Subcutaneous abdominal adipose tissue (tissue), 5 donors: ENCODE data around the gene ROR2.
"Not testable (repeated sequence)": the region's sequence is repeated elsewhere in the genome, so short reads cannot be mapped to it uniquely, and the experiment has no call there.

Source experiments
- H3K27ac ChIP-seq: one replicate; pipeline ENCODE4 v1.7.0; 2013; ENCODE audit warnings: low read depth, mild to moderate bottlenecking, inconsistent platforms, low read length, moderate library complexity
- H3K27me3 ChIP-seq, 5 donors: one replicate each; pipeline ENCODE4 v1.7.0; 2013; ENCODE audit warnings: low read length in 5 of 5, inconsistent platforms in 1 of 5; ENCODE audit not compliant: control insufficient read depth in 5 of 5, insufficient read depth in 4 of 5
- H3K36me3 ChIP-seq, 5 donors: one replicate each; pipeline ENCODE4 v1.7.0; 2013; ENCODE audit warnings: low read length in 5 of 5; ENCODE audit not compliant: control insufficient read depth in 5 of 5, insufficient read depth in 5 of 5
- H3K4me1 ChIP-seq, 5 donors: one replicate each; pipeline ENCODE4 v1.7.0; 2013; ENCODE audit warnings: low read length in 5 of 5, mild to moderate bottlenecking in 3 of 5, moderate library complexity in 1 of 5; ENCODE audit not compliant: control insufficient read depth in 5 of 5, insufficient read depth in 5 of 5
- H3K4me3 ChIP-seq, 5 donors: one replicate each; pipeline ENCODE4 v1.7.0; 2013; ENCODE audit warnings: low read length in 5 of 5, low read depth in 1 of 5
- H3K9ac ChIP-seq, 5 donors: one replicate each; pipeline ENCODE4 v1.7.0; 2013; ENCODE audit warnings: low read length in 5 of 5, mild to moderate bottlenecking in 4 of 5, moderate library complexity in 3 of 5
- H3K9me3 ChIP-seq, 5 donors: one replicate each; pipeline ENCODE4 v1.7.0; 2013; ENCODE audit warnings: low read length in 5 of 5; ENCODE audit not compliant: control insufficient read depth in 5 of 5
- donor health status: healthy.
- donor health status: healthy.
- donor health status: healthy.
- donor health status: healthy.
- donor health status: healthy.

Gene ROR2

DNA sequence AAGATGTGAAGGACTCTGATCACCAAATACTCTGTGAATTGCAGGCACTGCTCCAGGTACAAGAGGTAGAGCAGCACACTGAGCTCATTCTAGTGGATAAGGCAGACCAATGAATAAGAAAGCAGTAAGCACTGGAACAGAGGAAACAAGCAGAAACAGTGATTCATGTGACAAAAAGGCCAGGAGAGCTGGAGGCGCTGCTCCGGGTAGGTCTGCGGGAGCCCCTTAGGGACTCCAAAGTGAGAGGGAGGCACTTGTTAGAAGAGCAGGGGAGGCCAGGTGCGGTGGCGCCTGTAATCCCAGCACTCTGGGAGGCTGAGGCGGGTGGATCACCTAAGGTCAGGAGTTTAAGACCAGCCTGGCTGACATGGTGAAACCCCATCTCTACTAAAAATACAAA, 294.8 kb downstream of the ROR2 start:
- no peak overlapping the region for H3K9ac ChIP-seq
- no peak overlapping the region for H3K4me3 ChIP-seq
- no peaks in the 10 kb centered on the region for H3K4me1 ChIP-seq
- peaks cover 0 to 2% (median 0%) of the 10 kb centered on the region in 5 donors for H3K27me3 ChIP-seq
- no peak overlapping the region for H3K27ac ChIP-seq
- no peaks in the 10 kb centered on the region for H3K9me3 ChIP-seq
- H3K36me3 ChIP-seq, result no peaks in the 10 kb centered on the region

DNA sequence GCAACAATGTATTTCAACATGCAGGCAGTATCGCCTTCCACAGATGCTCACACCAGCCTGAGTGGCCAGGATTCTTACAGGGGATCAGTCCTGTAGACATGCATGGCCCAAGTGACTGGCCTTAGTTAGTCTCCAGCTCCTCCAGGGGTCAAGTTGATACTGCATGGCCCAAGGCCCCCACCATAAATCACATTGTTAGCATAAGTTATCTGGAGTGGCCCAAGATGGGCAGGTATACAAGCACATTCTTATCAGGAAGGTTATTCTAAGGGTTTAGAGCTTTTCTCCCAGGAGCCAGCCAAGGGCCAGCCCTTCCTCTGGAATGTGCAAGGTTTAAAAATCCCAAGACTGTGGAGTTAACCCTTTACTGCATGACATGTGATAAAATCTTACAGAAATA, 295.5 kb downstream of the ROR2 start:
- H3K27ac ChIP-seq, result no peak overlapping the region
- no peaks in the 10 kb centered on the region for H3K36me3 ChIP-seq
- H3K4me1 ChIP-seq, result no peaks in the 10 kb centered on the region
- H3K4me3 ChIP-seq, result no peak overlapping the region
- no peaks in the 10 kb centered on the region for H3K9me3 ChIP-seq
- peaks cover 0 to 2% (median 0%) of the 10 kb centered on the region in 5 donors for H3K27me3 ChIP-seq
- H3K9ac ChIP-seq, result no peak overlapping the region

DNA sequence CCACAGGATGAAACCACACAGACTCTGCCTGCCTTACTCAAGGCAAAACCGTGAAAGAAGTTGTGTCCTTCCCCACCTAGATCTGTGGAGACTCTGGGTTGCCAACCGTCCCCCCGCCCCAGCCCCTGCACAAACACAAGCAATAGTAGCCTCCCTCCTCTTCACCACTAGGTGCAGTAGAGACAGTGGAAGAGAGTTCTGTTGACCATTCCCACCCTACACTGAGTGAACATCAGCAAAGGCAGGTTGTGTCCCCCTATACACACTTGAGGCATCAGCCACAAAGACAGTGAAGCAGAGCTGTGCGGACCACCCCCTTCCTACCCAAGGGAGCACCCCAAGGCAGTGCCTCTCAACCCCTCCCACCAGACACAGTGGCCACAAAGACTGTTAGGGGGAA, 302.7 kb downstream of the ROR2 start:
- no peaks in the 10 kb centered on the region for H3K36me3 ChIP-seq
- no peaks in the 10 kb centered on the region for H3K4me1 ChIP-seq
- no peaks in the 10 kb centered on the region for H3K9me3 ChIP-seq
- no peak overlapping the region for H3K9ac ChIP-seq
- no peak overlapping the region for H3K4me3 ChIP-seq
- H3K27me3 ChIP-seq, result peaks cover 0 to 4% (median 0%) of the 10 kb centered on the region in 5 donors
- no peak overlapping the region for H3K27ac ChIP-seq

DNA sequence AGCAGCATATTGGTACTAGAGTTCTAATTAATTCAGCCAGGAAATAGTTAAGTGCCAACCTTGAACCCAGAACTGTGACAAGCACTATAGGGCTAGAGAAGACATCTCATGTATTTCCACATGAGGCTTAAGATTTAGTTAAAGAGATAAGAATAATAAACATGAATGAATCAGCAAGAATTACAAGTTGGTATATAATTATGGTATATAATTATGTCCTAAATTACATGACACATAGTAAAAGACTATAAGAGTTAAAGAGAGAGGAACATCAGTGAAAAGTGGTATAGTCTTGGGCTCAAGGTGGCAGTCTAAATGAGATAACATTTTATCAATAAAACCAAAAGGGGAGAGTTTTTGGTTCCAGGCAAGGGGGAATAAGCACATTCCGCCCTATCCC, 303.3 kb downstream of the ROR2 start:
- Histone ChIP-seq H3K9me3 (peaks cover 0 to 5% (median under 1%) of the 10 kb centered on the region in 5 donors), H3K4me1 (no peaks in the 10 kb centered on the region), H3K36me3 (no peaks in the 10 kb centered on the region), H3K27me3 (peaks cover 0 to 4% (median 0%) of the 10 kb centered on the region in 5 donors), H3K4me3 (no peak overlapping the region), H3K27ac (no peak overlapping the region), H3K9ac (no peak overlapping the region)

DNA sequence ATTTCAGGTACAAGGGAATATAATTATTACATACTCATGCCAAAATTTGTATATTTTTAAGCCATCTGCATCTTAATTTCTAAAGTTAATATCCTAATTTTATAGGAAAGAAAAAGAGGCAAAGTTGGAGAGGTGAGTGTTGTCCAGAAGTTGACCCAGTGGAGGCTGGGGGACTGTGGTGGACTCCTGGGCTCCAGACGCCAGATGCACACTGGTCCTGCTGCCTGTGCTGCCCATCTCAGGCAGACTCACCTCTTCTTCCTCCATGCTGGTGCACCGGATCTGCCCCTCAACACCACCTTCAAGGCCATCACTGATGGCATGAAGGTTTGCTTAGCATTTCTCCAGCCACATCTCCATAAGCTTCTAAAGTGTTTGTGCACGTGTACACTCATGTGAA, 305.6 kb downstream of the ROR2 start:
- Histone ChIP-seq H3K27me3 (peaks cover 0 to 4% (median 0%) of the 10 kb centered on the region in 5 donors), H3K9me3 (peaks cover 3 to 10% (median 5%) of the 10 kb centered on the region in 5 donors), H3K9ac (no peak overlapping the region), H3K4me3 (no peak overlapping the region), H3K27ac (no peak overlapping the region), H3K36me3 (no peaks in the 10 kb centered on the region), H3K4me1 (no peaks in the 10 kb centered on the region)

DNA sequence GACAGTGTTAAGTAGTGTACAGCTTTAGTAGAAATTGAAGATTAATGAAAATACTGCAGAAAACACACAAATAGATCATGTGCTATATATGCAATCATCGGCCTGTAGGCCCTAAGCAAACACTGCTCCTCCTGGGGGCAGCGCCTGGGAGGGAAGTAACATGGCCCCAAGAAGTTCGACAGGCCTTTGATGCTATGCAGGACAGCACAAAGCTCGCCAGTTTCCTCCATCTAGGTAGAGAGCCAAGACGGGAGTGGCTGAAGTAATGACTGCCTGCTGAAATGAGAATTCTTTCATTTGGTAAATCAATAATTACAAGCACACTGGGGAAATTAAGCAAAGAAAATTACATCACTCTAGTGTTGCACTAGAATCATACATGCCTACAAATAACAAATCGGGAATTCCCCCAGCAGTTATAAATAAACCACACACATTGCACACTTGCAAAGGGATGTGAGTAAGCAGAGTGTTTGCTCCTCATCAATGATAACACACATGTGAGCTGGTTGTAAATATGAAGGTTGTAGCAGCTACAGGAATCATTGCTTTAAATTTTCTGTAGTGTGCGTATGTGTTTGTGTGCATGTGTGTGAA, 306.4 kb downstream of the ROR2 start:
- Histone ChIP-seq H3K27me3 (peaks cover 0 to 4% (median 0%) of the 10 kb centered on the region in 5 donors), H3K27ac (no peak overlapping the region), H3K9me3 (peaks cover 3 to 10% (median 5%) of the 10 kb centered on the region in 5 donors), H3K9ac (no peak overlapping the region), H3K4me3 (no peak overlapping the region), H3K36me3 (no peaks in the 10 kb centered on the region), H3K4me1 (no peaks in the 10 kb centered on the region)

DNA sequence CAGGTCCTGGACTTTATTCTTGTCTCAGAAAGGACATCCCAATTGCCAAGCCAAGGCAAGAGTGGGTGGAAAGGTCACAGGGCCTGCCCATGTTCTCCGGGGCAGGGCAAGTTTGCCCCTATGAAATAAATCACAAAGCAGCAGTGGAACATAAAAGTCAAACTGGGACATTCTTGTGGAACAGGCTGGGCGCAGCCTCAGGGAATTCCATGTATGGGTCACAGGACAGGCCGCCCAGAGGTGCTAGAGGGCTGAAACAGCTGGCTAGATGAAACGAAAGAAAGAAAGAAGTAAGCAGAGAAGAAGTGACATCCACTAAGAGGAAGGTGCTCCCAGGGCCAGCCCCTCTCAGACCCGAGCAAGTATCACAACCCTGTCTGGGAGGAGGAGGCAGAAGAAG, 307.3 kb downstream of the ROR2 start:
- no peak overlapping the region for H3K27ac ChIP-seq
- peaks cover 3 to 11% (median 5%) of the 10 kb centered on the region in 5 donors for H3K9me3 ChIP-seq
- H3K4me1 ChIP-seq, result no peaks in the 10 kb centered on the region
- H3K36me3 ChIP-seq, result no peaks in the 10 kb centered on the region
- peaks cover 0 to 4% (median 0%) of the 10 kb centered on the region in 5 donors for H3K27me3 ChIP-seq
- H3K4me3 ChIP-seq, result no peak overlapping the region
- H3K9ac ChIP-seq, result no peak overlapping the region

DNA sequence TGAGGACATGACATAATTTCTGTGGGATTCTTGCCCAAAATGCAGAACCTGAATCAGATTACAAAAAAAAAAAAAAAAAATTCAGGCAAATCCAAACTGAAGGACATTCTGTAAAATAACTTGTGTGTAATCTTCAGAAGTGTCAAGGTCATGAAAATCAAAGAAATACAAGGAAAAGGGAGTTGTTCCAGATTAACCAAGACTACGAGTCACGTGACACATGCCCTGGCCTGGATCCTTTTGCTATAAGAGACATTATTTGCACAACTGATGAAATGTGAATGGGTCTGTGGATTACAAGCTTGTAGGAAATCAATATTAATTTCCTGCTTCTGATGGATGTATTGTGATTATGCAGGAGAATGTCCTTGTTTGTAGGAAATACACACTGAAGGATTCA, 309.6 kb downstream of the ROR2 start:
- peaks cover 0 to 3% (median 0%) of the 10 kb centered on the region in 5 donors for H3K27me3 ChIP-seq
- peaks cover 3 to 13% (median 5%) of the 10 kb centered on the region in 5 donors for H3K9me3 ChIP-seq
- no peaks in the 10 kb centered on the region for H3K36me3 ChIP-seq
- no peak overlapping the region for H3K27ac ChIP-seq
- H3K9ac ChIP-seq, result no peak overlapping the region
- H3K4me1 ChIP-seq, result no peaks in the 10 kb centered on the region
- H3K4me3 ChIP-seq, result no peak overlapping the region

DNA sequence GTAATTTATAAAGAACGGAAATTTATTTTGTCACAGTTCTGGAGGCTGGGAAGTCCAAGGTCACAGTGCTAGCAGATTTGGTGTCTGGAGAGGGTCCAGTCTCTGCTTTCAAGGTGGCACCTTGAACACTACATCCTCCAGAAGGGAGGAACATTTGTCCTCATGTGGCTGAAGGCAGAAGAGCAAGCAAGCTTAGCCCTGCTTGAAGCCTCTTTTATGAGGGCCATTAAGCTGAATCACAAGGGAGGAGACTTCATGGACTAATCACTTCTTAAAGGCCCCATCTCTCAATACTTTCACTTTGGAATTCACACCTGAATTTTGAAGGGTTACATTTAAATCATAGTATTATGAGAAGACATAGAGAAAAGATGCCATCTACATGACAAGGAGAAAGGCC, 311.0 kb downstream of the ROR2 start:
- Histone ChIP-seq H3K9me3 (peaks cover 3 to 13% (median 5%) of the 10 kb centered on the region in 5 donors), H3K27me3 (no peaks in the 10 kb centered on the region), H3K9ac (no peak overlapping the region), H3K27ac (no peak overlapping the region), H3K36me3 (no peaks in the 10 kb centered on the region), H3K4me1 (no peaks in the 10 kb centered on the region), H3K4me3 (no peak overlapping the region)

DNA sequence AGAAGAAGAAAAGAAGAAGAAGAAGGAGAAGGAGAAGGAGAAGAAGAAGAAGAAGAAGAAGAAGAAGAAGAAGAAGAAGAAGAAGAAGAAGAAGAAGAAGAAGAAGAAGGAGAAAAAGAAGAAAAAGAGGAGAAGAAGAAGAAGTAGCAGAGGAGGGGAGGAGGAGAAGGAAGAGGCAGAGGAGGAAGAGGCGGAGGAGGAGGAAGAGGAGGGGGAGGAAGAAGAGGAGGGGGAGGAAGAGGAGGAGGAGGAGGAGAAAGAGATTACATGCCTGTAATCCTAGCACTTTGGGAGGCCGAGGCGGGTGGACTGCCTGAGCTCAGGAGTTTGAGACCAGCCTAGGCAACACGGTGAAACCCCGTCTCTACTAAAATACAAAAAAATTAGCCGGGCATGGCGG, 315.2 kb downstream of the ROR2 start:
- not testable (repeated sequence) for H3K27ac ChIP-seq, H3K9me3 ChIP-seq, H3K27me3 ChIP-seq, H3K4me1 ChIP-seq, H3K9ac ChIP-seq, H3K4me3 ChIP-seq, H3K36me3 ChIP-seq
